ENCODE results near the gene PDCD1LG2.

- TF ChIP-seq CTCF (IDR thresholded peaks at IDR 0.05; ENCODE audit: low read depth, low read length) (no peak), EZH2phosphoT487 (IDR thresholded peaks at IDR 0.05; ENCODE audit: low read depth) (no peak)
Observed at GRCh38 chr9:5536684-5537083, 26.4 kb downstream of the PDCD1LG2 start.
